ENCODE data around the gene JOSD2.
A peak's percentile ranks its signal among the peaks of the same experiment; 100 is the strongest.

JOSD2 gene

GRCh38 chr19:50493171-50493570 is 17.8 kb downstream of the JOSD2 start:
- no peak for DNase-seq (ENCODE audit: low read depth)

GRCh38 chr19:50492303-50493052 is 18.5 kb downstream of the JOSD2 start:
- DNase-seq (ENCODE audit: low read depth) = no peak

- DNase-seq (ENCODE audit: low read depth) = no peak
Measured at GRCh38 chr19:50490991-50491472, 20.0 kb downstream of the JOSD2 start.

GRCh38 chr19:50490411-50490811 is 20.6 kb downstream of the JOSD2 start:
- DNase-seq (ENCODE audit: low read depth) = no peak

- no peak for DNase-seq (ENCODE audit: low read depth)
Measured at GRCh38 chr19:50489461-50490011, 21.5 kb downstream of the JOSD2 start.

- no peak for DNase-seq (ENCODE audit: low read depth)
Measured at GRCh38 chr19:50488389-50489194, 22.4 kb downstream of the JOSD2 start.

GRCh38 chr19:50486823-50487515 is 24.0 kb downstream of the JOSD2 start:
- DNase-seq (ENCODE audit: low read depth) = peak; percentile 47

GRCh38 chr19:50485284-50485955 is 25.6 kb downstream of the JOSD2 start:
- no peak for DNase-seq (ENCODE audit: low read depth)

GRCh38 chr19:50482916-50483315 is 28.1 kb downstream of the JOSD2 start:
- DNase-seq (ENCODE audit: low read depth) = no peak

- DNase-seq (ENCODE audit: low read depth) = no peak
Measured at GRCh38 chr19:50482271-50482855, 28.6 kb downstream of the JOSD2 start.

GRCh38 chr19:50481351-50482149 is 29.4 kb downstream of the JOSD2 start:
- no peak for DNase-seq (ENCODE audit: low read depth)

GRCh38 chr19:50480281-50481111 is 30.5 kb downstream of the JOSD2 start:
- no peak for DNase-seq (ENCODE audit: low read depth)

GRCh38 chr19:50479761-50480251 is 31.2 kb downstream of the JOSD2 start:
- DNase-seq (ENCODE audit: low read depth) = no peak

- peak; percentile 21 for DNase-seq (ENCODE audit: low read depth)
Measured at GRCh38 chr19:50478901-50479715, 31.9 kb downstream of the JOSD2 start.

- no peak for DNase-seq (ENCODE audit: low read depth)
Measured at GRCh38 chr19:50477751-50478515, 33.1 kb downstream of the JOSD2 start.

- DNase-seq (ENCODE audit: low read depth) = no peak
Measured at GRCh38 chr19:50476907-50477238, 34.1 kb downstream of the JOSD2 start.

GRCh38 chr19:50476224-50476906 is 34.6 kb downstream of the JOSD2 start, which contains the start of the genes EMC10 and GARIN5A:
Gene EMC10 (plus strand): TSS chr19:50476507. CDS start chr19:50476545, 38 bp downstream.
Gene GARIN5A (minus strand): TSS chr19:50476848. CDS start chr19:50476388, 460 bp downstream.
- DNase-seq (ENCODE audit: low read depth) = peak; percentile 97
